ENCODE data around the gene LACTBL1.
"Not testable (repeated sequence)": the region's sequence is repeated elsewhere in the genome, so short reads cannot be mapped to it uniquely, and the experiment has no call there.

The LACTBL1 gene

GRCh38 chr1:22949822-22950331, 22.8 kb downstream of the LACTBL1 start:
- DNase-seq (ENCODE audit: extremely low spot score, insufficient read length, low read depth), result no peak

DNA sequence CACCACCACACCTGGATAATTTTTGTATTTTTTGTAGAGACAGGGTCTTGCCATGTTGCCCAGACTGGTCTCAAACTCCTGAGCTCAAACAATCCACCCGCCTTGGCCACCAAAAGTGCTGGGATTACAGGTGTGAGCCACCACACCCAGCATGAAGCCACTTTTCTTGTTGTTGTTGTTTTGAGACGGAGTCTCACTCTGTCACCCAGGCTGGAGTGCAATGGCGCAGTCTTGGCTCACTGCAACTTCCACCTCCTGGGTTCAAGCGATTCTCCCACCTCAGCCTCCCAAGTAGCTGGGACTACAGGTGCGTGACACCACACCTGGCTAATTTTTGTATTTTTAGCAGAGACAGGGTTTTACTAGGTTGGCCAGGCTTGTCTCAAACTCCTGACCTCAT, 27.5 kb downstream of the LACTBL1 start:
- DNase-seq (ENCODE audit: extremely low spot score, insufficient read length, low read depth); FAIRE-seq: not testable (repeated sequence)

More at GRCh38 chr1:22949822-22950331, 22.8 kb downstream of the LACTBL1 start:
- no peak for FAIRE-seq

- DNase-seq (ENCODE audit: extremely low spot score, insufficient read length, low read depth), result no peak
- no peak for FAIRE-seq
These were observed 28.2 kb downstream of the LACTBL1 start for GRCh38 chr1:22944346-22945055.

- no peak for FAIRE-seq
These were observed 31.4 kb downstream of the LACTBL1 start for GRCh38 chr1:22941257-22941656.

DNA sequence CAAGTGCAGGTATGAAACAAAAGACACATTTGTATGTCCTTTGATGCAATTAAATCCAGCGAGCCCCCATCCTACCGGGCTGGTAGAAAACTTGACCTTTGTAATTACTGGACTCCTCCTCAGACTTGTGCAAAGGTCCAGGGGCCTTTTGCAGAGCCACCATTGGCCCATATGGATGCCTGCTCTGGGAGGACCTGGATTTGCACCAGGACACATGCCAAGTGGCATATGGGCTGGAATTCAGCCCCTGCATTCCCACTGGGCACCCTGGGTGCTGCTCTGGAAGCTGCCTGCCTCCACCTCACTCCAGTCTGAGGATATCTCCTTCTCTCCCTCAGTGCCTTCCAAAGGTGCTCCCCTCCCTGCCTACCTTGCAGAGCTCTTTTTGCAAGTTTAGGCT, 36.0 kb downstream of the LACTBL1 start:
- DNase-seq (ENCODE audit: extremely low spot score, insufficient read length, low read depth) (no peak), FAIRE-seq (no peak)

More at GRCh38 chr1:22941257-22941656, 31.4 kb downstream of the LACTBL1 start:
- no peak for DNase-seq (ENCODE audit: extremely low spot score, insufficient read length, low read depth)

GRCh38 chr1:22935433-22935832, 37.2 kb downstream of the LACTBL1 start:
- FAIRE-seq (no peak), DNase-seq (ENCODE audit: extremely low spot score, insufficient read length, low read depth) (no peak)

DNA sequence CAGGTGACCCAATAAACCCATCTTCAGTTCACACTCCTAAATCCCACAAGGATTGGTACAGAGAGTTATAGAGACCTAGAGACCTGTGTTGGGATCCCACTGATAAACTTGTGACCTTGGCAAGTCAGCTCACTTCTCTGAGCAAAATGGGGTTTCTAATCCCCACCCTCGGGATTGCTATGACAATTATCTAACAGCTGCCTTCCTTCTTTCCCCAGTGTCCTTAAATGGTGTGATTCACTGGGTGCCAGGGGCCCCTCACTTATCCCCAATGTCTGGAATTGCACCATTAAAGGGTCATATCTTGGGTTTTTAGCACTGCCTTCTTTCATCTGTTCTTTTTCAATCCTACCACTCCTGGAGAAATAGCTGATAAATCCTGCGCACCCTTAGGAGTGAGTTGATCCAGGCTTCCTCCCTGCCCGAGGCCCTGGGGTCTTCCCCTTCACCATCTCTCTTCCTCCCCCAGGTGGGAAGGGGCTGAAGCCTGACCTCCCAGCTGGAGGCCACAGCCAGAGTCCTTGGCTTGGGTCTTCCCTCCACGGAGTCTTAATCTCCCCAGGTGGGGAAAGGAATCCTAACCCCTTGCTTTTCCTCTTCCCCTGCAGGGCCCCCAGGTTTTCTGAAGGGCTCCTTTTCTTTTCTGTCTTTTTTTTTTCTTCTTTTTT, 39.7 kb downstream of the LACTBL1 start:
- no peak for FAIRE-seq
- DNase-seq (ENCODE audit: extremely low spot score, insufficient read length, low read depth), result no peak

DNA sequence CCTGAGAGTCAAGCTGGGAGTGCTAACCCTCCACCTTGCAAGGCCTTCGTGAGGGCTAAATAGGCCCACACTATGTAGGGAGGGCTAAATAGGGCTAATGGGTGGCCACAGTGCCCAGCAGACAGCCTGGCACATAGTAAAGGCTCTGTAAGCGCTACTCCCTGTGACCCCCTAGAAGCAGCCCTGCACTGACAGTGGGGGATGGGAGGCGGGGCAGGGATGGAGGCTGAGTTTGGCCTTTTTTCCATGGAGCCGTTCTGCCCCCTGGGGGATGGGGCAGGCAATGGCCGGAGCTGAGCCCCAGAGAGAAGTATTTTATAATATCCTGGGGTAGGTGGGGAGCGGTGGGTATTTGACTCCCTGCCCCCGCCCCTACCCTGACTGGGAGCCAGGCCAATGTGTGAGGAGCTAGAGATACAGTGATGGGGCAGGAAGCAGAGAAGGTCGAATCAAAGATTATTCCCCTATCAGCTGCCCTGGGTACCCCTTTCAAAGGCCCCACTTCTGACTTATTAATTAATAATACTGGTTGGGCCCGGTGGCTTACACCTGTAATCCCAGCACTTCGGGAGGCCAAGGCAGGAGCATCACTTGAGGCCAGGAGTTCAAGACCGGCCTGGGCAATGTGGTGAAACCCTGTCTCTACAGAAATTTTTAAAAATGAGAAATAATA, 42.3 kb downstream of the LACTBL1 start:
- DNase-seq (ENCODE audit: extremely low spot score, insufficient read length, low read depth) (peak; percentile 47), FAIRE-seq (no peak)

DNA sequence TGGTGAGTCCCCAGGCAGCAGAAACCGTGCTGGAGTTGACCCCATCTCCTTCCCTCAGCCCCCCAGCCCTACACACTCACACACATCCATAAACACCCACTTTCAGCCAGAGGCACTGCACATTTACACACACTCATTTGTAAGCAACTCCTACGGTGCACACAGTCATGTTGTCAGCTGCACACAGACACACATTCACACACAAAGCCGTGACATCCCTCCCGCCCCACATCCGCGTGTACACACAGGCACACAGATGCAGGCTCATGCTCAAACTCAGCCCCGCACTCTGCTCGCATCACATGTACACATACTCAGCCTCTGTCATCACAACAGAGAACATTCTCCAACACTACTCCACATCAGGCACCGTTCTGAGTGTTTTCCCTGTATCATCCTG, 47.6 kb downstream of the LACTBL1 start:
- no peak for FAIRE-seq

GRCh38 chr1:22922640-22923039, 50.0 kb downstream of the LACTBL1 start:
- FAIRE-seq (no peak), DNase-seq (ENCODE audit: extremely low spot score, insufficient read length, low read depth) (no peak)

More for the DNA sequence above, 47.6 kb downstream of the LACTBL1 start:
- no peak for DNase-seq (ENCODE audit: extremely low spot score, insufficient read length, low read depth)

- FAIRE-seq, result no peak
- no peak for DNase-seq (ENCODE audit: extremely low spot score, insufficient read length, low read depth)
These were observed 51.1 kb downstream of the LACTBL1 start for GRCh38 chr1:22921452-22922126.

GRCh38 chr1:22920734-22921451, 51.8 kb downstream of the LACTBL1 start:
- no peak for FAIRE-seq
- DNase-seq (ENCODE audit: extremely low spot score, insufficient read length, low read depth), result no peak

GRCh38 chr1:22920026-22920733, 52.5 kb downstream of the LACTBL1 start:
- DNase-seq (ENCODE audit: extremely low spot score, insufficient read length, low read depth), result no peak
- FAIRE-seq, result no peak

DNA sequence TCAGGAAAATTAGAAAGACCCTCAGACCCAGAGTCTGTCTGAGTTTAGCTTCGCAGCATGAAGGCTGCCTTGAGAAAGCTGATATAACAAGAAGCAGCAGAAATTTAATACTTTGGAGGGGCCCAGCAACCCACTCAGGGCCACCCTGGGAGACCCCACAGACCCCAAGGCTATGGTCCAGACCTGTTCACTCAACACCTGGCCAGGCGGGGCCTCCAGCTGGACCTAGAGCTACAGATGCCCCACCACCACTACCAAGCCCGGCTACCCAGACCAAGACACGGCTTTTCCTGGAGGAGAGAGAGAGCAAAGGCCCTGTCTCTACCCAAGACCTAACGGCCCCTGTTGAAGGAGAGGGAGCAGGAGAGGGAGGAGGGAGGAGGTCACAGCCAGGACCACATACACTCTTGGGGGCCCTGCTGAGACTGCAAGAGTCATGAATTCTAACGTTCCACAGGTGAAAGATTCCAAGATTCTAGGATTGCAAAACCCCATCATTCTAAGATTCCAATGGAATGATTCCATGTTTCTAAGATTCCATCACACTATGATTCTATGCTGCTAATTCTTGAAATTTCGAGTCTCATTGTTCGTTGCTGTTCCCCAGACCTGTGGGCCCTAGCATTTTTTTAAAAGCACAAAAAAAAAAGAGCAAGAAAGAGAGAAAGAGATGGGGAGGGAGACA, 53.2 kb downstream of the LACTBL1 start:
- DNase-seq (ENCODE audit: extremely low spot score, insufficient read length, low read depth) (no peak), FAIRE-seq (no peak)

GRCh38 chr1:22918644-22919043, 54.0 kb downstream of the LACTBL1 start:
- no peak for FAIRE-seq
- no peak for DNase-seq (ENCODE audit: extremely low spot score, insufficient read length, low read depth)

- no peak for DNase-seq (ENCODE audit: extremely low spot score, insufficient read length, low read depth)
- no peak for FAIRE-seq
These were observed 54.7 kb downstream of the LACTBL1 start for GRCh38 chr1:22917989-22918388.

GRCh38 chr1:22916471-22916820, 56.2 kb downstream of the LACTBL1 start:
- no peak for FAIRE-seq
- DNase-seq (ENCODE audit: extremely low spot score, insufficient read length, low read depth), result no peak

- no peak for FAIRE-seq
These were observed 56.7 kb downstream of the LACTBL1 start for GRCh38 chr1:22915816-22916470.

More at GRCh38 chr1:22915816-22916470, 56.7 kb downstream of the LACTBL1 start:
- DNase-seq (ENCODE audit: extremely low spot score, insufficient read length, low read depth), result no peak
